IMR-90 (cell line): ENCODE measurements around the gene LRRC39. TPM values are rescaled to one million over a fixed set of nuclear protein-coding genes. Genes with fewer than 3 reads are reported as not detected.

Experiments
- ATAC-seq: fragments of 200-7000 bp; cut with Tn5 transposase; 2 replicates; pipeline ENCODE4 v1.9.1; 2020; ENCODE audit warnings: low read depth, mild to moderate bottlenecking, moderate library complexity
- BruUV-seq: library from RNA; stranded (reverse); fragments of 400-500 nt; replicated peaks from 2 replicates; lab custom pipeline; 2021; lab: Mats Ljungman, UMichigan
- CTCF ChIA-PET: fragments of 300-600 bp; formaldehyde crosslinking; extraction: SDS; loops from one replicate; lab custom pipeline; 2021; ENCODE audit warnings: antibody characterized with exemption; lab: Yijun Ruan, JAX
- POLR2A ChIA-PET: fragments of 300-600 bp; sonication (Branson Sonifier 250); formaldehyde crosslinking; loops from one replicate; lab custom pipeline; 2022; ENCODE audit warnings: antibody characterized with exemption; ENCODE audit not compliant: unreplicated experiment; lab: Charles Lee
- DNase-seq: peaks from one replicate; pipeline ENCODE4 v3.0.0; 2013
- H2AFZ ChIP-seq: replicated peaks from 2 replicates; pipeline ENCODE3; 2013; ENCODE audit warnings: low read length, mild to moderate bottlenecking; ENCODE audit not compliant: poor library complexity
- H2AK5ac ChIP-seq: 2 replicates; pipeline ENCODE4 v1.6.1; 2013; ENCODE audit warnings: low read depth, low read length, inconsistent platforms
- H2AK9ac ChIP-seq: replicated peaks from 2 replicates; pipeline ENCODE3; 2013; ENCODE audit warnings: mild to moderate bottlenecking, low read depth, low read length, moderate library complexity; ENCODE audit not compliant: poor library complexity
- H2BK120ac ChIP-seq: 2 replicates; pipeline ENCODE4 v1.6.1; 2013; ENCODE audit warnings: low read depth, low read length, inconsistent platforms
- H2BK15ac ChIP-seq: 3 replicates; pipeline ENCODE4 v1.6.1; 2013; ENCODE audit warnings: low read depth, low read length, inconsistent platforms
- H2BK20ac ChIP-seq: 2 replicates; pipeline ENCODE4 v1.6.1; 2013; ENCODE audit warnings: low read depth, mild to moderate bottlenecking, inconsistent platforms, low read length, moderate library complexity
- H2BK5ac ChIP-seq: 2 replicates; pipeline ENCODE4 v1.6.1; 2013; ENCODE audit warnings: mild to moderate bottlenecking, low read depth, low read length, inconsistent platforms; ENCODE audit not compliant: poor library complexity, severe bottlenecking
- H3K14ac ChIP-seq: replicated peaks from 2 replicates; pipeline ENCODE4 v1.6.1; 2013; ENCODE audit warnings: low read depth, low read length, inconsistent platforms
- H3K18ac ChIP-seq: 2 replicates; pipeline ENCODE4 v1.6.1; 2013; ENCODE audit warnings: low read depth, low read length, control low read depth
- H3K23ac ChIP-seq: 2 replicates; pipeline ENCODE4 v1.6.1; 2013; ENCODE audit warnings: low read depth, low read length, inconsistent platforms
- H3K27ac ChIP-seq: 2 replicates; pipeline ENCODE4 v1.5.1; 2013; ENCODE audit warnings: mild to moderate bottlenecking, control low read depth, low read length; ENCODE audit not compliant: insufficient read depth
- H3K27me3 ChIP-seq: 2 replicates; pipeline ENCODE4 v1.6.1; 2013; ENCODE audit warnings: low read length; ENCODE audit not compliant: control insufficient read depth, insufficient read depth
- H3K36me3 ChIP-seq: 2 replicates; pipeline ENCODE4 v1.6.1; 2013; ENCODE audit warnings: low read length, mixed read lengths; ENCODE audit not compliant: control insufficient read depth, insufficient read depth
- H3K4ac ChIP-seq: 2 replicates; pipeline ENCODE4 v1.6.1; 2013; ENCODE audit warnings: low read depth, low read length, inconsistent platforms
- H3K4me1 ChIP-seq: 2 replicates; pipeline ENCODE4 v1.6.1; 2013; ENCODE audit warnings: low read length, mixed read lengths; ENCODE audit not compliant: control insufficient read depth, insufficient read depth
- H3K4me2 ChIP-seq: 2 replicates; pipeline ENCODE4 v1.6.1; 2013; ENCODE audit warnings: low read depth, mild to moderate bottlenecking, control low read depth, low read length, moderate library complexity
- H3K4me3 ChIP-seq: 2 replicates; pipeline ENCODE4 v1.5.1; 2013; ENCODE audit warnings: low read depth, mild to moderate bottlenecking, control low read depth, low read length, moderate library complexity; ENCODE audit not compliant: insufficient read depth
- H3K56ac ChIP-seq: 2 replicates; pipeline ENCODE4 v1.6.1; 2013; ENCODE audit warnings: low read length, inconsistent platforms; ENCODE audit not compliant: insufficient read depth; ENCODE audit errors: extremely low read depth
- H3K79me1 ChIP-seq, 2 experiments: 2 replicates each; pipeline ENCODE4 v1.6.1; 2013; ENCODE audit warnings: low read length in 2 of 2, inconsistent platforms in 1 of 2, low read depth in 1 of 2
- H3K9ac ChIP-seq: 2 replicates; pipeline ENCODE4 v1.6.1; 2013; ENCODE audit warnings: low read depth, low read length, control low read depth
- H3K9me1 ChIP-seq: 2 replicates; pipeline ENCODE4 v1.6.1; 2013; ENCODE audit warnings: low read length, inconsistent platforms; ENCODE audit not compliant: insufficient read depth
- H3K9me3 ChIP-seq: 2 replicates; pipeline ENCODE4 v1.6.1; 2013; ENCODE audit warnings: low read length; ENCODE audit not compliant: control insufficient read depth, insufficient read depth
- H4K20me1 ChIP-seq: 2 replicates; pipeline ENCODE4 v1.6.1; 2013; ENCODE audit warnings: low read length, inconsistent platforms; ENCODE audit not compliant: insufficient read depth
- H4K5ac ChIP-seq: 2 replicates; pipeline ENCODE4 v1.6.1; 2013; ENCODE audit warnings: mild to moderate bottlenecking, low read depth, low read length, control low read depth
- H4K8ac ChIP-seq, 2 experiments: 2 replicates each; pipeline ENCODE4 v1.6.1; 2013; ENCODE audit warnings: low read depth in 2 of 2, low read length in 2 of 2, control low read depth in 1 of 2, inconsistent platforms in 1 of 2
- H4K91ac ChIP-seq: 2 replicates; pipeline ENCODE4 v1.6.1; 2013; ENCODE audit warnings: low read depth, low read length, inconsistent platforms; ENCODE audit not compliant: insufficient read depth
- CEBPB ChIP-seq: IDR thresholded peaks from 2 replicates; pipeline ENCODE4 v1.6.1; 2012; ENCODE audit warnings: low read depth, low read length, improper control_type of control experiment
- RFX5 ChIP-seq: IDR thresholded peaks from 2 replicates; pipeline ENCODE4 v1.8.0; 2012; ENCODE audit warnings: low read depth, mild to moderate bottlenecking, low read length, moderate library complexity
- SMC3 ChIP-seq: fragments of 150-350 bp; IDR thresholded peaks from 2 replicates; pipeline ENCODE4 v1.6.1; 2016; ENCODE audit warnings: low read depth, mild to moderate bottlenecking, antibody characterized with exemption, low read length, moderate library complexity
- WGBS, 2 experiments: methylation state at CpG; one replicate each; pipeline versions ENCODE4 v1.1.5 to v1.1.7; 2013; ENCODE audit warnings: missing lambda C conversion rate in 2 of 2; ENCODE audit not compliant: insufficient read length in 1 of 2; ENCODE audit errors: extremely low coverage in 2 of 2; 5-methylcytosine and 5-hydroxymethylcytosine counted together
- dilution Hi-C: fragments of 300-500 bp; cut with HindIII; formaldehyde crosslinking; loops from one replicate; pipeline ENCODE4 v1.14.3; 2018; ENCODE audit warnings: low sequenced_read_pairs; ENCODE audit not compliant: unreplicated experiment
- in situ Hi-C: fragments of 300-500 bp; cut with MboI; formaldehyde crosslinking; loops from 3 replicates; pipeline ENCODE4 v1.14.3; 2019; ENCODE audit warnings: low sequenced_read_pairs, inconsistent platforms, mixed read lengths
- intact Hi-C: fragments of 100-400 bp; cut with micrococcal nuclease; formaldehyde crosslinking; loops from 2 replicates; pipeline ENCODE4 v1.10.0; 2022
- polyA plus RNA-seq, 3 experiments: library from polyadenylated mRNA; depleted of rRNA; stranded (reverse); fragments of >200 nt; gene quantifications; 2 replicates each; pipeline ENCODE4 v1.2.3, GENCODE V29; 2012; ENCODE audit warnings: low replicate concordance in 1 of 3
- total RNA-seq: library from RNA; depleted of rRNA; stranded (reverse); fragments of >200 nt; gene quantifications from 2 replicates; pipeline ENCODE4 v1.2.3, GENCODE V29; 2012
- TF ChIP-seq, protein P1 (sequence below): fragments of 150-350 bp; IDR thresholded peaks from 2 replicates; pipeline ENCODE4 v1.6.1; 2016; ENCODE audit warnings: low read depth, mild to moderate bottlenecking, low read length, moderate library complexity, borderline replicate concordance

Gene LRRC39
- total and polyA plus RNA-seq, 2 of the 4 experiments (the other 2 are of a cell fraction): 0.36 to 0.48 TPM

DNA sequence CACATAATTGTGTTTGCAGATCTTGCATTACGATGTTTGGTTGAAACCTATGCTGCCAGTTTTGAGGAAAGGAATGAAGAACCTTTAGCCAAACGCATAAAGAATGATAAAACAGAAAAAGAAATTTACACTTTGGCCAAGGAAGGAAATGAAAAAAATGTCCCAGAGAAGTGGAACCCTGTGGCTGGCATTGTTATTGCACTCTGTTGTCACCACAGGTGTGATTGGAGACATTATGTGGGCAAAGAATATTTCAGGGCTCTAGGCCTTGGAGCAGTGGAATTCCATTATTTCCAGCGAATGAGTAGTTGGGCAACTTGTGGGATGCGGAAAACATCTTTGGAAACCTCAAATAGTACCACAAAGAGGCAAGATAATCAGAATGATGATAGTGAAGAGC is 30.2 kb downstream of the LRRC39 start:
- TSS peak; percentile 13 for BruUV-seq
- ATAC-seq (no peak), DNase-seq (no peak)
- intact Hi-C loops (loop anchor here (10.0 kb wide), 1 partner anchor 87 kb away; no protein-coding TSS in a partner anchor), in situ Hi-C loops (no loop called here), dilution Hi-C loops (no loop called here)
- H2AK5ac ChIP-seq: no peak overlapping the region
- no peaks in the 10 kb centered on the region for H3K9me3 ChIP-seq
- no peak overlapping the region for H2AFZ ChIP-seq
- H2AK9ac ChIP-seq: no peak overlapping the region
- no CpG with 5 or more reads among the region's 4 CpGs for WGBS, 2 experiments
- no peak overlapping the region for H4K8ac ChIP-seq
- TF ChIP-seq CEBPB (no peak), SMC3 (no peak), RFX5 (no peak)
- TF ChIP-seq, protein P1, sequence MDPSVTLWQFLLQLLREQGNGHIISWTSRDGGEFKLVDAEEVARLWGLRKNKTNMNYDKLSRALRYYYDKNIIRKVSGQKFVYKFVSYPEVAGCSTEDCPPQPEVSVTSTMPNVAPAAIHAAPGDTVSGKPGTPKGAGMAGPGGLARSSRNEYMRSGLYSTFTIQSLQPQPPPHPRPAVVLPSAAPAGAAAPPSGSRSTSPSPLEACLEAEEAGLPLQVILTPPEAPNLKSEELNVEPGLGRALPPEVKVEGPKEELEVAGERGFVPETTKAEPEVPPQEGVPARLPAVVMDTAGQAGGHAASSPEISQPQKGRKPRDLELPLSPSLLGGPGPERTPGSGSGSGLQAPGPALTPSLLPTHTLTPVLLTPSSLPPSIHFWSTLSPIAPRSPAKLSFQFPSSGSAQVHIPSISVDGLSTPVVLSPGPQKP: no peak
- peaks cover 14% of the 10 kb centered on the region for H3K36me3 ChIP-seq
- H3K4me1 ChIP-seq: no peaks in the 10 kb centered on the region
- H3K4me3 ChIP-seq: no peak overlapping the region
- ChIA-PET POLR2A (no interaction called here), CTCF (no interaction called here)
- H3K79me1 ChIP-seq: 0 out of 4 replicates have a peak, but pooled peaks cover 0 to 5% of the 10 kb centered on the region in 2 experiments
- H4K91ac ChIP-seq: no peak overlapping the region
- H4K20me1 ChIP-seq: no peaks in the 10 kb centered on the region
- no peak overlapping the region for H3K18ac ChIP-seq
- no peaks in the 10 kb centered on the region for H3K27me3 ChIP-seq
- no peak overlapping the region for H3K14ac ChIP-seq
- no peak overlapping the region for H2BK5ac ChIP-seq
- H3K9ac ChIP-seq: no peak overlapping the region
- H2BK15ac ChIP-seq: no peak overlapping the region
- H3K4ac ChIP-seq: no peak overlapping the region
- H2BK120ac ChIP-seq: no peak overlapping the region
- H3K27ac ChIP-seq: no peak overlapping the region
- no peak overlapping the region for H2BK20ac ChIP-seq
- no peak overlapping the region for H4K5ac ChIP-seq
- H3K23ac ChIP-seq: no peak overlapping the region
- H3K4me2 ChIP-seq: no peak overlapping the region
- H3K56ac ChIP-seq: no peak overlapping the region
- 0 out of 2 replicates have a peak, but pooled peaks cover 2% of the 10 kb centered on the region for H3K9me1 ChIP-seq
